GM12878 (cell line): ENCODE data around the gene NXN. TPM values are rescaled to one million over a fixed set of nuclear protein-coding genes. Genes with fewer than 3 reads are reported as not detected.

Experiments
- ATAC-seq: fragments of 200-7000 bp; cut with Tn5 transposase; 3 replicates; pipeline ENCODE4 v1.9.1; 2020; ENCODE audit warnings: mild to moderate bottlenecking, moderate library complexity
- BruUV-seq: library from RNA; stranded (reverse); fragments of 400-500 nt; replicated peaks from 2 replicates; lab custom pipeline; 2021; lab: Mats Ljungman, UMichigan
- CTCF ChIA-PET: fragments of 300-600 bp; sonication (Branson Sonifier 250); formaldehyde crosslinking; extraction: SDS; loops from one replicate; lab custom pipeline; 2021; ENCODE audit warnings: inconsistent platforms; lab: Yijun Ruan, JAX
- POLR2A ChIA-PET: fragments of 350-600 bp; formaldehyde crosslinking; extraction: SDS; loops from one replicate; lab custom pipeline; 2021; ENCODE audit warnings: inconsistent platforms; lab: Charles Lee
- RAD21 ChIA-PET: fragments of 300-600 bp; sonication (Branson Sonifier 250); formaldehyde crosslinking; loops from one replicate; lab custom pipeline; 2023; ENCODE audit warnings: antibody characterized with exemption; ENCODE audit not compliant: unreplicated experiment; lab: Charles Lee
- SMC1A ChIA-PET: fragments of 300-600 bp; sonication (Branson Sonifier 250); formaldehyde crosslinking; loops from one replicate; lab custom pipeline; 2023; ENCODE audit not compliant: unreplicated experiment, uncharacterized antibody; lab: Charles Lee
- DNase-seq: peaks from one replicate; pipeline ENCODE4 v3.0.0-alpha.2; 2011; ENCODE audit warnings: low read depth, low spot score
- FAIRE-seq: peaks from 3 replicates; lab custom pipeline; 2011; peaks lifted over from hg19 to GRCh38; lab: Jason Lieb, UNC
- H2AFZ ChIP-seq: 2 replicates; pipeline ENCODE4 v1.6.0; 2011; ENCODE audit warnings: low read depth, low read length, control low read depth; ENCODE audit not compliant: control insufficient read depth
- H3K27ac ChIP-seq: 2 replicates; pipeline ENCODE4 v1.5.1; 2011; ENCODE audit warnings: control low read depth; ENCODE audit not compliant: control insufficient read depth, insufficient read depth
- H3K27me3 ChIP-seq, 2 experiments: replicated peaks in 1 of 2; 2 replicates each; pipeline versions ENCODE4 v1.6.0 to v1.6.1; 2011; ENCODE audit warnings: low read length in 1 of 2; ENCODE audit not compliant: control insufficient read depth in 2 of 2, insufficient read depth in 2 of 2
- H3K36me3 ChIP-seq, 2 experiments: 2 replicates each; pipeline ENCODE4 v1.5.1; 2011; ENCODE audit warnings: low read length in 1 of 2; ENCODE audit not compliant: control insufficient read depth in 2 of 2, insufficient read depth in 2 of 2
- H3K4me1 ChIP-seq: 2 replicates; pipeline ENCODE4 v1.6.1; 2011; ENCODE audit warnings: mild to moderate bottlenecking, low read length, moderate library complexity, mixed read lengths; ENCODE audit not compliant: control insufficient read depth, insufficient read depth
- H3K4me2 ChIP-seq: 2 replicates; pipeline ENCODE4 v1.6.0; 2011; ENCODE audit warnings: control low read depth; ENCODE audit not compliant: control insufficient read depth, insufficient read depth
- H3K4me3 ChIP-seq: fragments of 200-600 bp; sonication (generic); 2 replicates; pipeline ENCODE4 v1.5.1; 2016
- H3K79me2 ChIP-seq: 2 replicates; pipeline ENCODE4 v1.6.0; 2011; ENCODE audit warnings: low read length; ENCODE audit not compliant: control insufficient read depth, insufficient read depth
- H3K9ac ChIP-seq: 2 replicates; pipeline ENCODE4 v1.8.0; 2011; ENCODE audit warnings: low read length, control low read depth, mixed read lengths; ENCODE audit not compliant: control insufficient read depth, insufficient read depth
- H3K9me3 ChIP-seq: replicated peaks from 3 replicates; pipeline ENCODE4 v1.5.1; 2011; ENCODE audit warnings: mild to moderate bottlenecking, low read length; ENCODE audit not compliant: control insufficient read depth, insufficient read depth
- H4K20me1 ChIP-seq: 2 replicates; pipeline ENCODE4 v1.6.0; 2011; ENCODE audit not compliant: control insufficient read depth, insufficient read depth
- MLLT1 ChIP-seq: fragments of 450-650 bp; IDR thresholded peaks from 2 replicates; pipeline ENCODE4 v1.6.1; 2016; ENCODE audit warnings: mild to moderate bottlenecking
- MTA2 ChIP-seq: fragments of 450-650 bp; IDR thresholded peaks from 2 replicates; pipeline ENCODE4 v1.6.1; 2016; ENCODE audit warnings: low read depth, mild to moderate bottlenecking, moderate library complexity
- MXI1 ChIP-seq: fragments of 150-350 bp; IDR thresholded peaks from 2 replicates; pipeline ENCODE4 v1.6.1; 2011; ENCODE audit warnings: low read depth, mild to moderate bottlenecking, inconsistent platforms, low read length, improper control_type of control experiment
- NBN ChIP-seq: fragments of 450-650 bp; IDR thresholded peaks from 2 replicates; pipeline ENCODE4 v1.6.1; 2016
- PRDM15 ChIP-seq: fragments of 450-650 bp; formaldehyde crosslinking; IDR thresholded peaks from 2 replicates; pipeline ENCODE4 v1.4.0; 2020; ENCODE audit warnings: mild to moderate bottlenecking, moderate library complexity
- ZBTB40 ChIP-seq: fragments of 450-650 bp; IDR thresholded peaks from 2 replicates; pipeline ENCODE4 v1.6.1; 2016; ENCODE audit warnings: mild to moderate bottlenecking, moderate library complexity, borderline replicate concordance
- WGBS: methylation state at CpG from one replicate; pipeline ENCODE4 v1.1.6; 2016; ENCODE audit warnings: low lambda C conversion rate; ENCODE audit not compliant: insufficient replicate concordance, insufficient coverage; ENCODE audit errors: missing lambda C conversion rate; 5-methylcytosine and 5-hydroxymethylcytosine counted together
- in situ Hi-C: fragments of 300-500 bp; cut with MboI; formaldehyde crosslinking; loops from 9 replicates; pipeline ENCODE4 v1.14.3; 2018; ENCODE audit warnings: mixed read lengths
- intact Hi-C: fragments of 100-400 bp; cut with micrococcal nuclease; formaldehyde crosslinking; loops from one replicate; pipeline ENCODE4 v1.14.2; 2022; ENCODE audit not compliant: unreplicated experiment
- polyA plus RNA-seq, 11 experiments: library from polyadenylated mRNA; depleted of rRNA in 4 of 11; unstranded in 6 of 11; stranded (reverse) in 5 of 11; fragments of >200 nt; fragmentation: Nextera tagmentation in 4 of 11; fragmentation: Illumina TruSeq in 1 of 11; extraction: Ambion mirVana in 4 of 11; extraction: Trizol in 1 of 11; gene quantifications; 1 replicate in 1 of 11; 2 replicates in 10 of 11; pipeline versions ENCODE4 v1.2.1 to v1.2.3, GENCODE V29; 2011 to 2016; ENCODE audit warnings: inconsistent platforms in 2 of 11, missing spikeins in 2 of 11, low read depth in 1 of 11
- total RNA-seq, 4 experiments: library from RNA; depleted of rRNA in 3 of 4; stranded (reverse); fragments of >200 nt in 3 of 4; fragmentation: Illumina TruSeq in 1 of 4; extraction: Trizol in 1 of 4; gene quantifications; 2 replicates each; pipeline versions ENCODE4 v1.2.1 to v1.2.3, GENCODE V29; 2013 to 2021

The NXN gene
- total and polyA plus RNA-seq, 10 of the 15 experiments (the other 5 are each of a cell fraction or from before 2014, with no cell fraction given), result 0.04 to 1.2 (median 0.30) TPM

GRCh38 chr17:752620-753219 is 226.9 kb downstream of the NXN start:
- 32% methylated on average over 34 of the region's 43 CpGs for WGBS
- in situ Hi-C loops (no loop called here), intact Hi-C loops (no loop called here)
- RAD21 ChIA-PET, result interaction anchor here (0.7 to 1.5 kb wide), 5 partner anchors 38 to 340 kb away, joined by 3 to 6 read pairs (median 5); partner anchors contain the start of genes TIMM22 and VPS53
- BruUV-seq, result TSS peak; percentile 82
- Histone ChIP-seq H2AFZ (peak overlapping the region; percentile 82), H3K27ac (peak overlapping the region; percentile 89), H3K4me2 (peak overlapping the region; percentile 99), H3K4me3 (peak overlapping the region; percentile 68), H3K36me3 (peaks cover 3 to 9% of the 10 kb centered on the region in 2 experiments; a peak in 3 of 4 replicates), H3K9me3 (peaks cover 3% of the 10 kb centered on the region; the same call in 1 of the 3 replicates), H3K4me1 (peaks cover 4% of the 10 kb centered on the region; the same call in 1 of the 2 replicates), H3K9ac (peak overlapping the region; percentile 91), H4K20me1 (no peaks in the 10 kb centered on the region), H3K27me3 (no peaks in the 10 kb centered on the region), H3K79me2 (peaks cover 36% of the 10 kb centered on the region)
- TF ChIP-seq MLLT1 (0 out of 2 replicates have a peak, but pooled peaks have one; percentile 33), ZBTB40 (peak; percentile 54), MTA2 (0 out of 2 replicates have a peak, but pooled peaks have one; percentile 6), NBN (peak; percentile 52; the same call in 1 of the 2 replicates), PRDM15 (CRISPR knock-in tag) (no peak), MXI1 (no peak)
- POLR2A ChIA-PET, result interaction anchor here (0.9 to 1.2 kb wide), 4 partner anchors 22 to 38 kb away, joined by 4 to 9 read pairs (median 7); partner anchors contain the start of genes GLOD4, MRM3 and VPS53
- DNase-seq (no peak), FAIRE-seq (no peak), ATAC-seq (peak; percentile 22)
- SMC1A ChIA-PET, result interaction anchor here (0.9 to 1.4 kb wide), 5 partner anchors 9 to 340 kb away, joined by 3 to 5 read pairs (median 4); partner anchors contain the start of genes GLOD4 and MRM3
- CTCF ChIA-PET, result interaction anchor here (0.8 to 1.8 kb wide), 12 partner anchors 9 to 340 kb away, joined by 3 to 7 read pairs (median 4); partner anchors contain the start of genes GLOD4 and MRM3
